ENCODE data around the gene ARHGAP42.

DNA sequence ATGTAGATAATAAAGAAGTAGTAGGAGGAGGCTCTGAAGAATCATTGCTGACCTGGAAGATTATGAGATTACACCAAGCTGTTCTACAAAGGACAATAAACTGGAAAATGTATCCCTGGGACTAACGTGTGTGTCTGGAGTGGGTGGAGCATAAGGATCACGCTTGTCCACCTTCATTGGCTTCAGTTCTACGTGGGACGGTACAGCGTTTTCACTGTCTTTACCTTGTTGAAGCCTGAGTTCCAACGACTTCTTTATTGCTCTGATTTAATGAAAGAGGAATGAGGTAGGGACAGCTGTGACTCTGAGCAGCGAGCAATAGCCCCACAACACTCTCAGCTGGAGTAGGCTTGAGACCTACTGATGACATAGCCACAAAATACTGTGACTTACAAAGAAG is 87.0 kb downstream of the ARHGAP42 start:
- TF ChIP-seq, protein P1, sequence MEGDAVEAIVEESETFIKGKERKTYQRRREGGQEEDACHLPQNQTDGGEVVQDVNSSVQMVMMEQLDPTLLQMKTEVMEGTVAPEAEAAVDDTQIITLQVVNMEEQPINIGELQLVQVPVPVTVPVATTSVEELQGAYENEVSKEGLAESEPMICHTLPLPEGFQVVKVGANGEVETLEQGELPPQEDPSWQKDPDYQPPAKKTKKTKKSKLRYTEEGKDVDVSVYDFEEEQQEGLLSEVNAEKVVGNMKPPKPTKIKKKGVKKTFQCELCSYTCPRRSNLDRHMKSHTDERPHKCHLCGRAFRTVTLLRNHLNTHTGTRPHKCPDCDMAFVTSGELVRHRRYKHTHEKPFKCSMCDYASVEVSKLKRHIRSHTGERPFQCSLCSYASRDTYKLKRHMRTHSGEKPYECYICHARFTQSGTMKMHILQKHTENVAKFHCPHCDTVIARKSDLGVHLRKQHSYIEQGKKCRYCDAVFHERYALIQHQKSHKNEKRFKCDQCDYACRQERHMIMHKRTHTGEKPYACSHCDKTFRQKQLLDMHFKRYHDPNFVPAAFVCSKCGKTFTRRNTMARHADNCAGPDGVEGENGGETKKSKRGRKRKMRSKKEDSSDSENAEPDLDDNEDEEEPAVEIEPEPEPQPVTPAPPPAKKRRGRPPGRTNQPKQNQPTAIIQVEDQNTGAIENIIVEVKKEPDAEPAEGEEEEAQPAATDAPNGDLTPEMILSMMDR (IDR thresholded peaks at IDR 0.05): no peak
- TF ChIP-seq POLR2AphosphoS5 (IDR thresholded peaks at IDR 0.05) (no peak), EP300 (IDR thresholded peaks at IDR 0.05) (no peak), POLR2A (IDR thresholded peaks at IDR 0.05; ENCODE audit: low read depth) (no peak)
